ENCODE measurements around the gene MDFIC.

DNA sequence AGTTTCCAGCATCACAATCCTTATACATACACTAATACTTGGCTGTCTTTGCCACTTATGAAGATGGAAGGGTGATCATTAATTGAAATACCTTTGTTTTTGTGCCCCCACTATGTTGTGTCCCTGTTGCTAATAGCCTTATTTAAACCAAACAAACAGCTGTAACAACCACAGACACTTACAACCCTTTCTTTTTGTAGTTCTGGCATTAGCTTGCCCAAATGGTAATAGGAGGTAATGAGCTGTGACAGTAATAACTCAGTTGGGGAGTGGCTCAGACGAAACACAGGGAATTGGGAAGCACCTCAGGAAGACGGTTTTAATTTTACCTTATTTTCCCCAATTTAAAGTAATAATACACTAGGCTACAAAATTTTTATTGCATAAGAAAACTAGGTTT lies 83.4 kb downstream of the MDFIC start:
- TF ChIP-seq, protein P1, sequence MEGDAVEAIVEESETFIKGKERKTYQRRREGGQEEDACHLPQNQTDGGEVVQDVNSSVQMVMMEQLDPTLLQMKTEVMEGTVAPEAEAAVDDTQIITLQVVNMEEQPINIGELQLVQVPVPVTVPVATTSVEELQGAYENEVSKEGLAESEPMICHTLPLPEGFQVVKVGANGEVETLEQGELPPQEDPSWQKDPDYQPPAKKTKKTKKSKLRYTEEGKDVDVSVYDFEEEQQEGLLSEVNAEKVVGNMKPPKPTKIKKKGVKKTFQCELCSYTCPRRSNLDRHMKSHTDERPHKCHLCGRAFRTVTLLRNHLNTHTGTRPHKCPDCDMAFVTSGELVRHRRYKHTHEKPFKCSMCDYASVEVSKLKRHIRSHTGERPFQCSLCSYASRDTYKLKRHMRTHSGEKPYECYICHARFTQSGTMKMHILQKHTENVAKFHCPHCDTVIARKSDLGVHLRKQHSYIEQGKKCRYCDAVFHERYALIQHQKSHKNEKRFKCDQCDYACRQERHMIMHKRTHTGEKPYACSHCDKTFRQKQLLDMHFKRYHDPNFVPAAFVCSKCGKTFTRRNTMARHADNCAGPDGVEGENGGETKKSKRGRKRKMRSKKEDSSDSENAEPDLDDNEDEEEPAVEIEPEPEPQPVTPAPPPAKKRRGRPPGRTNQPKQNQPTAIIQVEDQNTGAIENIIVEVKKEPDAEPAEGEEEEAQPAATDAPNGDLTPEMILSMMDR (IDR thresholded peaks at IDR 0.05; ENCODE audit: borderline replicate concordance, extremely low read depth, low read length, poor library complexity, severe bottlenecking), result no peak
- no peak for TF ChIP-seq EZH2 (IDR thresholded peaks at IDR 0.05; ENCODE audit: borderline replicate concordance, low read depth, low read length, severe bottlenecking)

Data from DND-41 (cell line).